ENCODE measurements around the gene CERKL. TPM values are rescaled to one million over a fixed set of nuclear protein-coding genes. Genes with fewer than 3 reads are reported as not detected.

The CERKL gene
- total and polyA plus RNA-seq, 2 donors (not counting 1 experiment from before 2014, with no cell fraction given): 0.03 TPM; not detected in 1

GRCh38 chr2:181566334-181567032, 90.4 kb downstream of the CERKL start:
- no peaks in the 10 kb centered on the region for H3K9me3 ChIP-seq (ENCODE audit: control extremely low read depth in 1 of 3, control insufficient read depth in 2 of 3, insufficient read depth in 1 of 3, low read length in 2 of 3)
- no peak overlapping the region for H3K27ac ChIP-seq (ENCODE audit: low read length in 2 of 2)
- H3K36me3 ChIP-seq (replicated peaks in 1 of 2; ENCODE audit: control extremely low read depth in 1 of 2, control insufficient read depth in 1 of 2, extremely low read depth in 1 of 2, insufficient read depth in 2 of 2, low read length in 1 of 2): no peaks in the 10 kb centered on the region
- no peaks in the 10 kb centered on the region for H4K20me1 ChIP-seq (ENCODE audit: control insufficient read depth, insufficient read depth, low read length, poor library complexity, severe bottlenecking)
- no peak overlapping the region for H3K4me2 ChIP-seq (replicated peaks; ENCODE audit: low read depth, low read length, poor library complexity, severe bottlenecking)
- Mint-ChIP-seq H3K4me3 (no peak overlapping the region), H3K27ac (no peak overlapping the region), H3K27me3 (no peaks in the 10 kb centered on the region), H3K4me1 (no peaks in the 10 kb centered on the region), H3K9me3 (ENCODE audit: insufficient read depth) (no peaks in the 10 kb centered on the region)
- no peaks in the 10 kb centered on the region for H3K79me2 ChIP-seq (ENCODE audit: control insufficient read depth, insufficient read depth, low read length)
- POLR2A ChIA-PET: no interaction called here
- H3K4me1 ChIP-seq (ENCODE audit: control insufficient read depth in 2 of 2, insufficient read depth in 2 of 2, low read length in 2 of 2): no peaks in the 10 kb centered on the region
- H3K9ac ChIP-seq (ENCODE audit: low read length): no peak overlapping the region
- no peak overlapping the region for H2AFZ ChIP-seq (ENCODE audit: insufficient read depth, low read depth, low read length, poor library complexity, severe bottlenecking)
- ATAC-seq (ENCODE audit: low read depth): no peak
- DNase-seq: no peak
- WGBS (ENCODE audit: insufficient coverage): 98% methylated on average over 3 of the region's 6 CpGs
- intact Hi-C loops (cut with micrococcal nuclease): no loop called here
- CTCF ChIA-PET: interaction anchor here (1.4 to 1.5 kb wide), 2 partner anchors 11 to 100 kb away, joined by 3 to 4 read pairs; no protein-coding TSS in a partner anchor
- TF ChIP-seq, protein P1, sequence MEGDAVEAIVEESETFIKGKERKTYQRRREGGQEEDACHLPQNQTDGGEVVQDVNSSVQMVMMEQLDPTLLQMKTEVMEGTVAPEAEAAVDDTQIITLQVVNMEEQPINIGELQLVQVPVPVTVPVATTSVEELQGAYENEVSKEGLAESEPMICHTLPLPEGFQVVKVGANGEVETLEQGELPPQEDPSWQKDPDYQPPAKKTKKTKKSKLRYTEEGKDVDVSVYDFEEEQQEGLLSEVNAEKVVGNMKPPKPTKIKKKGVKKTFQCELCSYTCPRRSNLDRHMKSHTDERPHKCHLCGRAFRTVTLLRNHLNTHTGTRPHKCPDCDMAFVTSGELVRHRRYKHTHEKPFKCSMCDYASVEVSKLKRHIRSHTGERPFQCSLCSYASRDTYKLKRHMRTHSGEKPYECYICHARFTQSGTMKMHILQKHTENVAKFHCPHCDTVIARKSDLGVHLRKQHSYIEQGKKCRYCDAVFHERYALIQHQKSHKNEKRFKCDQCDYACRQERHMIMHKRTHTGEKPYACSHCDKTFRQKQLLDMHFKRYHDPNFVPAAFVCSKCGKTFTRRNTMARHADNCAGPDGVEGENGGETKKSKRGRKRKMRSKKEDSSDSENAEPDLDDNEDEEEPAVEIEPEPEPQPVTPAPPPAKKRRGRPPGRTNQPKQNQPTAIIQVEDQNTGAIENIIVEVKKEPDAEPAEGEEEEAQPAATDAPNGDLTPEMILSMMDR (IDR thresholded peaks at IDR 0.05): no peak
- no peak for TF ChIP-seq EZH2 (IDR thresholded peaks at IDR 0.05; ENCODE audit: borderline replicate concordance, insufficient read depth, low read depth, low read length, poor library complexity, severe bottlenecking)
- no peak overlapping the region for H3K4me3 ChIP-seq (ENCODE audit: control extremely low read depth in 1 of 5, extremely low read depth in 1 of 5, insufficient read depth in 1 of 5, low read depth in 2 of 5, low read length in 4 of 5)
- no peaks in the 10 kb centered on the region for H3K27me3 ChIP-seq (replicated peaks in 1 of 4; ENCODE audit: control extremely low read depth in 1 of 4, control insufficient read depth in 3 of 4, insufficient read depth in 4 of 4, low read length in 3 of 4)

GRCh38 chr2:181563101-181563692, 93.7 kb downstream of the CERKL start:
- Histone ChIP-seq H2AFZ (ENCODE audit: insufficient read depth, low read depth, low read length, poor library complexity, severe bottlenecking) (no peak overlapping the region), H3K36me3 (replicated peaks in 1 of 2; ENCODE audit: control extremely low read depth in 1 of 2, control insufficient read depth in 1 of 2, extremely low read depth in 1 of 2, insufficient read depth in 2 of 2, low read length in 1 of 2) (no peaks in the 10 kb centered on the region), H4K20me1 (ENCODE audit: control insufficient read depth, insufficient read depth, low read length, poor library complexity, severe bottlenecking) (no peaks in the 10 kb centered on the region), H3K4me2 (replicated peaks; ENCODE audit: low read depth, low read length, poor library complexity, severe bottlenecking) (no peak overlapping the region), H3K27ac (ENCODE audit: low read length in 2 of 2) (no peak overlapping the region), H3K9ac (ENCODE audit: low read length) (no peak overlapping the region), H3K9me3 (ENCODE audit: control extremely low read depth in 1 of 3, control insufficient read depth in 2 of 3, insufficient read depth in 1 of 3, low read length in 2 of 3) (no peaks in the 10 kb centered on the region), H3K27me3 (replicated peaks in 1 of 4; ENCODE audit: control extremely low read depth in 1 of 4, control insufficient read depth in 3 of 4, insufficient read depth in 4 of 4, low read length in 3 of 4) (no peaks in the 10 kb centered on the region), H3K4me3 (ENCODE audit: control extremely low read depth in 1 of 5, extremely low read depth in 1 of 5, insufficient read depth in 1 of 5, low read depth in 2 of 5, low read length in 4 of 5) (no peak overlapping the region), H3K4me1 (ENCODE audit: control insufficient read depth in 2 of 2, insufficient read depth in 2 of 2, low read length in 2 of 2) (no peaks in the 10 kb centered on the region), H3K79me2 (ENCODE audit: control insufficient read depth, insufficient read depth, low read length) (no peaks in the 10 kb centered on the region)
- Mint-ChIP-seq H3K4me1 (no peaks in the 10 kb centered on the region), H3K4me3 (no peak overlapping the region), H3K27me3 (no peaks in the 10 kb centered on the region), H3K27ac (no peak overlapping the region), H3K9me3 (ENCODE audit: insufficient read depth) (no peaks in the 10 kb centered on the region)
- intact Hi-C loops (cut with micrococcal nuclease): no loop called here
- TF ChIP-seq, protein P1 (IDR thresholded peaks at IDR 0.05): no peak
- no peak for TF ChIP-seq EZH2 (IDR thresholded peaks at IDR 0.05; ENCODE audit: borderline replicate concordance, insufficient read depth, low read depth, low read length, poor library complexity, severe bottlenecking)
- DNase-seq: no peak
- WGBS (ENCODE audit: insufficient coverage): 88% methylated on average over 1 of the region's 1 CpG
- ATAC-seq (ENCODE audit: low read depth): no peak
- ChIA-PET POLR2A (no interaction called here), CTCF (interaction anchor here (1.9 kb wide), 1 partner anchor 10 kb away, joined by 5 read pairs; no protein-coding TSS in a partner anchor)

Data from B cell (primary cell).